ENCODE results near the gene COX7A1. TPM values are rescaled to one million over a fixed set of nuclear protein-coding genes. Genes with fewer than 3 reads are reported as not detected.

COX7A1 gene
- total RNA-seq, 1 donor from 2014 or later, result 33.1 TPM

GRCh38 chr19:36101550-36102327, 50.5 kb downstream of the COX7A1 start:
- intact Hi-C loops (cut with DNase I), result no loop called here
- Histone ChIP-seq H3K4me1 (peaks cover 14% of the 10 kb centered on the region), H3K9me3 (no peaks in the 10 kb centered on the region), H3K36me3 (no peaks in the 10 kb centered on the region), H3K27ac (no peak overlapping the region), H3K27me3 (no peaks in the 10 kb centered on the region), H3K4me3 (no peak overlapping the region)
- no peak for DNase-seq (ENCODE audit: extremely low spot score in 2 of 2)
- no peak for TF ChIP-seq POLR2A (IDR thresholded peaks at IDR 0.05)
- TF ChIP-seq POLR2AphosphoS5 (IDR thresholded peaks at IDR 0.05; ENCODE audit: insufficient read depth in 1 of 2, low read depth in 1 of 2), result peak in 1 of 2 donors; percentile 13

Other genes starting within 250 kb of the COX7A1 start
- 9.1 TPM for gene HCST, start 249.9 kb downstream of the COX7A1 start, total RNA-seq
- 68.5 TPM for gene TYROBP, start 244.2 kb downstream of the COX7A1 start, total RNA-seq
- gene LRFN3, start 216.1 kb downstream of the COX7A1 start, total RNA-seq, result 9.1 TPM
- 46.9 TPM for gene SDHAF1, start 157.3 kb downstream of the COX7A1 start, total RNA-seq
- 2.0 TPM for gene SYNE4, start 143.6 kb downstream of the COX7A1 start, total RNA-seq
- gene ALKBH6, start 138.2 kb downstream of the COX7A1 start, total RNA-seq, result 21.9 TPM
- gene CLIP3, start 119.6 kb downstream of the COX7A1 start, total RNA-seq, result 31.9 TPM
- 12.0 TPM for gene THAP8, start 98.2 kb downstream of the COX7A1 start, total RNA-seq
- gene WDR62, start 97.5 kb downstream of the COX7A1 start, total RNA-seq, result 2.5 TPM
- gene OVOL3, start 41.3 kb downstream of the COX7A1 start, total RNA-seq, result not detected
- 108 TPM for gene POLR2I, start 37.6 kb downstream of the COX7A1 start, total RNA-seq
- 105 TPM for gene TBCB, start 37.0 kb downstream of the COX7A1 start, total RNA-seq
- gene CAPNS1, start 12.4 kb downstream of the COX7A1 start, total RNA-seq, result 181 TPM
- 3.9 TPM for gene ZNF565, start 62.2 kb upstream of the COX7A1 start, total RNA-seq
- gene ZNF146, start 62.7 kb upstream of the COX7A1 start, total RNA-seq, result 42.2 TPM
- gene ZFP14, start 226.8 kb upstream of the COX7A1 start, total RNA-seq, result 4.2 TPM

Measured in vagina (tissue), 2 donors.